Mesenchymal stem cell (in vitro differentiated cells and primary cell): ENCODE results near the gene POM121.
A peak's percentile ranks its signal among the peaks of the same experiment; 100 is the strongest.
"Not testable (repeated sequence)": the region's sequence is repeated elsewhere in the genome, so short reads cannot be mapped to it uniquely, and the experiment has no call there.

ENCODE experiments used
- DNase-seq: peaks from one replicate; pipeline ENCODE4 v3.0.0-alpha.2; 2013
- H2AFZ ChIP-seq: one replicate; pipeline ENCODE4 v1.6.1; 2013; ENCODE audit warnings: low read depth, mild to moderate bottlenecking, control low read depth, inconsistent platforms, low read length, moderate library complexity
- H2AK5ac ChIP-seq: 2 replicates; pipeline ENCODE4 v1.6.1; 2013; ENCODE audit warnings: low read length, moderate library complexity, mild to moderate bottlenecking, inconsistent platforms; ENCODE audit not compliant: severe bottlenecking
- H2BK120ac ChIP-seq: one replicate; pipeline ENCODE4 v1.6.1; 2013; ENCODE audit warnings: low read depth, mild to moderate bottlenecking, inconsistent platforms, low read length, moderate library complexity
- H2BK12ac ChIP-seq, 2 experiments: one replicate each; pipeline ENCODE4 v1.6.1; 2013; ENCODE audit warnings: inconsistent platforms in 2 of 2, low read length in 2 of 2, mild to moderate bottlenecking in 2 of 2, moderate library complexity in 2 of 2, control low read depth in 1 of 2
- H2BK15ac ChIP-seq: one replicate; pipeline ENCODE4 v1.6.1; 2013; ENCODE audit warnings: mild to moderate bottlenecking, low read depth, inconsistent platforms; ENCODE audit not compliant: poor library complexity, severe bottlenecking
- H2BK5ac ChIP-seq: 2 replicates; pipeline ENCODE4 v1.6.1; 2013; ENCODE audit warnings: low read depth, mild to moderate bottlenecking, low read length, control low read depth, inconsistent platforms; ENCODE audit not compliant: poor library complexity, severe bottlenecking
- H3K14ac ChIP-seq, 2 experiments: one replicate each; pipeline ENCODE4 v1.6.1; 2013; ENCODE audit warnings: inconsistent platforms in 2 of 2, low read length in 2 of 2, control low read depth in 1 of 2, mild to moderate bottlenecking in 1 of 2, moderate library complexity in 1 of 2
- H3K18ac ChIP-seq, 2 experiments: one replicate each; pipeline ENCODE4 v1.6.1; 2013; ENCODE audit warnings: inconsistent platforms in 2 of 2, low read length in 2 of 2, control low read depth in 1 of 2, low read depth in 1 of 2, mild to moderate bottlenecking in 1 of 2
- H3K23ac ChIP-seq, 2 experiments: one replicate each; pipeline ENCODE4 v1.6.1; 2013; ENCODE audit warnings: inconsistent platforms in 2 of 2, low read length in 2 of 2, mild to moderate bottlenecking in 2 of 2, moderate library complexity in 2 of 2, control low read depth in 1 of 2
- H3K27ac ChIP-seq: 2 replicates; pipeline ENCODE4 v1.5.1; 2013; ENCODE audit warnings: mild to moderate bottlenecking, moderate library complexity, low read length, control low read depth, inconsistent platforms; ENCODE audit not compliant: poor library complexity, severe bottlenecking
- H3K27me3 ChIP-seq, 2 experiments: 2 replicates each; pipeline versions ENCODE4 v1.6.1 to v1.7.0; 2013; ENCODE audit warnings: low read length in 2 of 2, mild to moderate bottlenecking in 2 of 2, moderate library complexity in 2 of 2, control low read depth in 1 of 2, inconsistent platforms in 1 of 2; ENCODE audit not compliant: control insufficient read depth in 1 of 2, insufficient read depth in 1 of 2
- H3K36me3 ChIP-seq, 2 experiments: 2 replicates each; pipeline versions ENCODE4 v1.6.1 to v1.7.0; 2013; ENCODE audit warnings: low read length in 2 of 2, control low read depth in 1 of 2, inconsistent platforms in 1 of 2, low read depth in 1 of 2, mild to moderate bottlenecking in 1 of 2; ENCODE audit not compliant: insufficient read depth in 2 of 2, control insufficient read depth in 1 of 2
- H3K4ac ChIP-seq, 2 experiments: one replicate each; pipeline ENCODE4 v1.6.1; 2013; ENCODE audit warnings: inconsistent platforms in 2 of 2, low read length in 2 of 2, mild to moderate bottlenecking in 2 of 2, moderate library complexity in 2 of 2, control low read depth in 1 of 2, low read depth in 1 of 2
- H3K4me1 ChIP-seq: 2 replicates; pipeline ENCODE4 v1.6.1; 2013; ENCODE audit warnings: low read depth, low read length, control low read depth; ENCODE audit not compliant: control insufficient read depth, insufficient read depth
- H3K4me2 ChIP-seq: 2 replicates; pipeline ENCODE4 v1.6.1; 2013; ENCODE audit warnings: low read length, mild to moderate bottlenecking, inconsistent platforms; ENCODE audit not compliant: poor library complexity, severe bottlenecking
- H3K4me3 ChIP-seq, 2 experiments: 2 replicates each; pipeline versions ENCODE4 v1.5.1 to v1.7.0; 2013; ENCODE audit warnings: low read length in 2 of 2, mild to moderate bottlenecking in 2 of 2, control low read depth in 1 of 2, low read depth in 1 of 2; ENCODE audit not compliant: insufficient read depth in 1 of 2
- H3K79me1 ChIP-seq: replicated peaks from 2 replicates; pipeline ENCODE4 v1.6.1; 2013; ENCODE audit warnings: mild to moderate bottlenecking, control low read depth, low read length, inconsistent platforms; ENCODE audit not compliant: poor library complexity, severe bottlenecking
- H3K9ac ChIP-seq: 2 replicates; pipeline ENCODE4 v1.7.0; 2013; ENCODE audit warnings: mild to moderate bottlenecking, low read length, moderate library complexity
- H3K9me3 ChIP-seq: 2 replicates; pipeline ENCODE4 v1.7.0; 2013; ENCODE audit warnings: mild to moderate bottlenecking, low read length; ENCODE audit not compliant: control insufficient read depth
- H4K8ac ChIP-seq: one replicate; pipeline ENCODE4 v1.6.1; 2013; ENCODE audit warnings: inconsistent platforms, mild to moderate bottlenecking, low read length, moderate library complexity
- H4K91ac ChIP-seq: one replicate; pipeline ENCODE4 v1.6.1; 2013; ENCODE audit warnings: mild to moderate bottlenecking, low read length, inconsistent platforms
- WGBS: methylation state at CpG from one replicate; pipeline ENCODE4 v1.1.7; 2013; ENCODE audit warnings: mixed read lengths; 5-methylcytosine and 5-hydroxymethylcytosine counted together

POM121 gene

DNA sequence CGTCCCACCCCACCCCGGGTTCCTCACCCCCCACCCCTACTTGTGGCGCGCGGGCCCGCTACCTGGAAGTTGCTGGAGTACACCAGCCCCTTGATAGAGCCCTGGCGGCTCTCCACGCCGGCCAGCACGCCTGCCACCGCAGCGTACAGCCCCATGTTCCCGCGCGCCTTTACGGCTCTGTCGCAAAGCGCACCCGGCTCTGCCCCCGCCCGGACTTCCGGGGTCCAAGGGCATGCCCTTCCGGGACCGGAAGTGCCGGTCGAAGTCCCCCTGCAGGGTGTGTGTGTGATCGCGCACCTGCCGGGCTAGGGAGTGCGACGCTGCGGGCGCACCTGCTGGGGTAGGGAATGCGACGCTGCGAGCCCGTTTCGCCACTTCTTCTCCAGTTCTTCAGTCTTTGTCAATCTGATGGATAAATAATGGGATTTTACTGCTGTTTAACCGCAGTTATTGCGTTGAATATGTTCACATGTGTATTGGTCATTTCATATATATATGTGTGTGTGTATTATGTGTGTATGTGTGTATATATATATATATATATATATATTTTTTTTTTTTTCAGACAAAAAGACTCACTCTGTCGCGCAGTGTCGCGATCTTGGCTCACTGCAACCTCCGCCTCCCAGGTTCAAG lies 29.8 kb downstream of the POM121 start:
- H2BK5ac ChIP-seq, H3K23ac ChIP-seq, H3K4ac ChIP-seq, H2BK120ac ChIP-seq, H4K8ac ChIP-seq, H2AK5ac ChIP-seq, H2BK12ac ChIP-seq, H3K36me3 ChIP-seq, H3K9ac ChIP-seq, H2AFZ ChIP-seq, H3K4me1 ChIP-seq, H2BK15ac ChIP-seq, H3K9me3 ChIP-seq, H3K79me1 ChIP-seq, DNase-seq, H3K27ac ChIP-seq, H3K27me3 ChIP-seq, H3K18ac ChIP-seq, H4K91ac ChIP-seq, H3K14ac ChIP-seq, H3K4me2 ChIP-seq: not testable (repeated sequence)
- peak overlapping the region; percentile 42 to 55 for H3K4me3 ChIP-seq
- no CpG with 5 or more reads among the region's 45 CpGs for WGBS

GRCh38 chr7:72960029-72960428 lies 35.1 kb downstream of the POM121 start:
- not testable (repeated sequence) for H2AFZ ChIP-seq, H3K9ac ChIP-seq, H3K14ac ChIP-seq, H2BK5ac ChIP-seq, H4K8ac ChIP-seq, H3K4me3 ChIP-seq, H3K36me3 ChIP-seq, H3K23ac ChIP-seq, H3K79me1 ChIP-seq, H2BK12ac ChIP-seq, H3K4me1 ChIP-seq, H3K18ac ChIP-seq, H2AK5ac ChIP-seq, H2BK120ac ChIP-seq, H3K4me2 ChIP-seq, H3K27ac ChIP-seq, H3K27me3 ChIP-seq, H2BK15ac ChIP-seq, H3K9me3 ChIP-seq, H3K4ac ChIP-seq, H4K91ac ChIP-seq, DNase-seq
- no CpG with 5 or more reads among the region's 18 CpGs for WGBS

- not testable (repeated sequence) for H2AK5ac ChIP-seq, H3K23ac ChIP-seq, H3K14ac ChIP-seq, H3K79me1 ChIP-seq, H3K4me2 ChIP-seq, H4K91ac ChIP-seq, H3K18ac ChIP-seq, H4K8ac ChIP-seq, DNase-seq, H3K9me3 ChIP-seq, H2BK5ac ChIP-seq, H3K9ac ChIP-seq, H2BK15ac ChIP-seq, H3K36me3 ChIP-seq, H2AFZ ChIP-seq, H3K27ac ChIP-seq, H3K4me3 ChIP-seq, H3K27me3 ChIP-seq, H3K4ac ChIP-seq, H2BK120ac ChIP-seq, H2BK12ac ChIP-seq, H3K4me1 ChIP-seq
- no CpG with 5 or more reads among the region's 20 CpGs for WGBS
These were observed 35.9 kb downstream of the POM121 start for GRCh38 chr7:72960626-72961345.

- not testable (repeated sequence) for H2BK120ac ChIP-seq, H3K9ac ChIP-seq, H3K27me3 ChIP-seq, H3K4me2 ChIP-seq, H2AFZ ChIP-seq, H3K4ac ChIP-seq, H2BK15ac ChIP-seq, H4K91ac ChIP-seq, H3K4me1 ChIP-seq, H3K23ac ChIP-seq, H2BK5ac ChIP-seq, H2BK12ac ChIP-seq, H3K36me3 ChIP-seq, H3K18ac ChIP-seq, H2AK5ac ChIP-seq, H3K9me3 ChIP-seq, H3K14ac ChIP-seq, H3K27ac ChIP-seq, H3K4me3 ChIP-seq, H3K79me1 ChIP-seq, DNase-seq, H4K8ac ChIP-seq
- WGBS = no CpG with 5 or more reads among the region's 9 CpGs
These were observed 36.4 kb downstream of the POM121 start for GRCh38 chr7:72961346-72961650.
